Measurements from ENCODE around the gene PID1.

The PID1 gene

DNA sequence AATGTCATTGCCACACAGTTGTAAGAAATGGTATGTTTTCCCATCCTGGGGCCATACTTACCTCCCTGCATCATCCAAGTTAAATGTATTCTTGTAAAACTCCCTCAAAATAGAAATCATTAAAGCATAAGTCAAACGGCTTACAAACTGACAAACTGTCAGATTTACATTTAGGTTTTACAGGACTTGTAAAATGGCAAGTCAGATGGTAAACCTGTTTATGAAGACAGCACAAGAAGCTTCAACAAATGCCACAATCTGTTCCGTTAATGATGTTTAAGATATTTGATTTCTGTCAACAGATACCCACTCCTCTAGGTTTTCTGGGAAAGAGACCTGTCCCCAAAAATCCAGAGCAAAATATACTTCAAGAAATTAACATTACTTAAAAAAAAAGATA lies 197.2 kb downstream of the PID1 start:
- DNase-seq (ENCODE audit: low read depth) = no peak

DNA sequence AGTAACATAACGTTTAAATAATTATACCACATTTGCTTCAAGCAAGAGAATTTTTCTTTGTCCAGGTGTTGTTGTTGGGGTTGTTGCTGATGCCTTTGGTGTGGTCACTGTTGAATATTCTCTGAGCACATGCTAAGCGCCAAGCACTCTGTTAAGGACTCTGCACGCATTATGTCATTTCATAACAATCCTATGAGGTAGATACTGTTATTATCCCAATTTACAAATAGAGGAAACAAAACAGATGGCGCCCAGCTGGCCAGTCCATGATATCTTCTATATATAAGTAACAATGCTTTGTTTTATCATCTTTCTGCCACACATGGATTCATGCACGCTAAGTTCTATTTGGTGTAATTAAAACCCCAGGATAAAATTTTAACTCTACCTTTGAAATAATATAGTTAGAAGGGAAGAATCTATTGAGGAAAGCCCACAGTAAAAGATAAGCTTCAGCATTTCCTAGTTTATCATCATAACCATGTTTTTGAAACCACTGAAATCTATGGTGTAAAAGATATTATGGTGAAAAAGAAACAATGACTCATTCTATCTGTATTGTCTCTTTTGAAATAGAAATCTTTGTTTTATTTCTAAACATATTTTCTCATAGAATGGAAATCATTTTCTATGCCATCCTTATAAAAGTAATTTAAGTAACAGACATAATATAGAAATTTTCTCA lies 199.7 kb downstream of the PID1 start:
- no peak for DNase-seq (ENCODE audit: low read depth)

DNA sequence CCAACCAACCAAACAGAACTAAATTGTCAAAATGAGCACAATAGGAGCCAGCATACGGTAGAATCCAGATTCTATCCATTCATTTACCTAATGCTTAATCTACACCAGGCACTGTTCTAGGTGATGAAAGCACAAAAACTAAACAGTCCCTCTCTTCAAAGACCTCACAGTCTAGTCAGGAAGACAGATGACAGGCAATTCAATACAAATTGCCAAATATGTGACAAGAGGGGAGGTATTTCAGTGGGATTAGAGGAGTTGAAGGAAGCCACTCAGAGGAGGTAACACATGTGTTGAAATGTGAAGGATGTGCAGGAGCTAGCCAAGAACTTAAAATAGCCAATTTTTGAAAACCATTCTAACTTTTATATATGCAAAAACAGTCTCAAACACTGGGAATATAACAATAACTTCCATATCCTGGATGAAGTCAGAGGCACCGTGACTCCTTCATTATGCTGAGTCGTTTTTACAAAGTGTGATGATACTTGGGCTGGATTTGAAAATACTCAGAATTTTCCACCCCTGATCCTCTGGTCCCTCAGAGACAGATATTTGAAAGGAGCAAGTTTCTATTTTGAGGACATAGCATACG lies 204.9 kb downstream of the PID1 start:
- no peak for DNase-seq (ENCODE audit: low read depth)

DNA sequence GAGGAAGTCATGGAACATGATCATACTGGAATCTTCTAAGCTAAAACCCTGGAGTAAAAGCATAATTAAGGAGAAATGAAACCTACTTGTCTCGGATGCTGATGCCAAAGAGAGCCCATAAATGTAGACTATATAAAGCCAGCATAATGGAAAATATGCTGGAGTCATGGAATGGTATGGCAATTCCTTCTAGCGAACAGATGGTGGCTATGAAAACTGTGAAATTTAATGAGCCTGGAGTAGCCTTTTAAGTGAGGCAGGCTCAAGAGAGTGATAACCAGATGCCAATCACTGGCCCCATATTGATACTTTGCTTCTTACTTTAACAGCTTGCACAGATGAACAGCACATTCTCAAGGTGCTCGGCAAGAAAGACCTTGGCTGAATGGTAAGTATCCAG lies 206.3 kb downstream of the PID1 start:
- no peak for DNase-seq (ENCODE audit: low read depth)

DNA sequence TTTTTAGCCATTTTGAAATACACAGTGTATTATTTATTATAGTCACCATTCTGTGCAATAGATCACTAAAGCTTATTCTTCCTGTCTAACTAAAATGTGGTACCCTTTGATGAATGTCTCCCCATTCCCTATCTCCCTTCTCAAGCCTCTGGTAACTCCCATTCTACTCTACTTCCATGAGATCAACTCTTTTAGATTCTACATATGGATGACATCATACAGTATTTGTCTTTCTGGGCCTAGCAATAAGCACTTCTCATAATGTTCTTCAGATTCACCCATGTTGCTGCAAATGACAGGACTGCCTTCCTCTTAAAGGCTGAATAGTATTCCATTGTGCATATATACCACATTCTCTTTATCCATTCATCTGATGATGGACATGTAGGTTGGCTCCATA lies 210.9 kb downstream of the PID1 start:
- no peak for DNase-seq (ENCODE audit: low read depth)

DNA sequence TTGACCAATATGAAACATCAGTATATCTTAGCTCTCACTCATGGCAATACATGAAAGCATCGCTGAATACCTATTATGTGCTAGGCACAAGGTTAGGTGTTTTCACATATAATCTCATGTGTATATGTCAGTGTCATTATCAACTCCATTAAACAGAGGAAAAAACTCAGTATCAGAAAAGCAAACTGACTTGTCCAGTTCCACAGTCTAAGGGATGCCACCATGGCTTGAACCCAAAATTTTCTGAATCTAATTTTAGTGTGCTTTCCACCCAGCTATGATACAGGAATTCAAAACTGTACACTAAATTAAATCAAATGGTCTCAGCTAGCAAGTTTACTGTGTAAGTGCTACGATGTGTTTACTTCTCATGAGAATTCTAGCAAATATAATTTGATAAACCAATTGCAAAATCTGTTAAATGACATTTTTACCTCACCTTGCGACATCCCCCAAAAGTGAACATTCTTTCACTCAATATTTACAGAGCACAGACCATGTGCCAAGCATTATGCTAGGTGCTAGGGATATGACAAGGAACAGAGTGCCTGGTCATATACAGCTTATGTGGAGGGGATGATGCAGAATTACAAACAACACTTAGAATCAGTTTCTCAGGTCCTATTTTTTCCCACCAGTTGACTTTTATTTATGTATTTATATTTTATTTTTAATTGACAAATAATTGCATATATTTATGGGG lies 211.6 kb downstream of the PID1 start:
- no peak for DNase-seq (ENCODE audit: low read depth)

DNA sequence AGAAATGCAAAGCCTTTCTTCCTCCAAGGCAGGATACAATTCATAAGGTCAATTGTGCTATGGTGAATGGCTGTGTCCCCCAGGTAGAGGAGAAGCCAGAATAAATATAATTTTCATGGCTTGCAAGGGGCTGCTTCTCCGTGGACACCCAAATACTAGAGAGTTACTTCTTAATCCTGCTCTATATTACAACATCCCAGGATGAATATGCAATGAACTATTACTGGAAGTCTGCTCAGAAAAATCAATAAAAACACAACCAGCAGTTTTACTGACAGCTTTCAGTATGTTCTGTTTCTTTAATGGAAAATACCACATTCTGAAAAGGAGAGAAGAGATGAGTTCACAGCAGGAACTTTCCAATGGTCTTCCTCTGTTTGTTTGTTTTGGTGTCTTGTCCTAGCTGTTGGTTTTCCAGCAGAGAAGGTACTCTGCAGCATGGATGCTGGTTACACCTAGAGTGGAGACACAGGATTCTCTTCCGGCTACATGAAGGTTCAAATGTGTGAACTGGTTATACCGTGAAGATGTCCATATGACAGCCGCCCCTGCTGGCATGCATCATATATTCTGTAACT lies 213.0 kb downstream of the PID1 start:
- DNase-seq (ENCODE audit: low read depth) = no peak

DNA sequence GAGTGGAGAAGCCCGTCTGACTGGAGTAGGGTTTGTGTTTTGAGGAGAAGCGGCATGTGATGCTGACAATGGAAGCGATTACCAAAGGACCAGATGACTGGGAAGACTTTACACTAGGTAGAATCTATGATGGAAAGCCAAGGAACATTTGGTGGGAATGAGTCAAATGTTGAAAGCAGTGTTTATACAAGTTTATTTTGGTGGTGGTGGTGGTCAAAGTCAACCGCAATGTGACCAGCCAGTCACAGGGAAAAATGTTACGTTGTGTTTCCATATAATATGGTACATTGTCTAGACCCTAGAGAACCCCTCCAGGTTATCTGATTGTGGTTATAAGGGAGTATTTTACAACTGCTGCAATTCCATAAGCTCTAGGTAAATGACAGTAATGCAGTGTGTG lies 216.8 kb downstream of the PID1 start:
- DNase-seq (ENCODE audit: low read depth) = no peak

DNA sequence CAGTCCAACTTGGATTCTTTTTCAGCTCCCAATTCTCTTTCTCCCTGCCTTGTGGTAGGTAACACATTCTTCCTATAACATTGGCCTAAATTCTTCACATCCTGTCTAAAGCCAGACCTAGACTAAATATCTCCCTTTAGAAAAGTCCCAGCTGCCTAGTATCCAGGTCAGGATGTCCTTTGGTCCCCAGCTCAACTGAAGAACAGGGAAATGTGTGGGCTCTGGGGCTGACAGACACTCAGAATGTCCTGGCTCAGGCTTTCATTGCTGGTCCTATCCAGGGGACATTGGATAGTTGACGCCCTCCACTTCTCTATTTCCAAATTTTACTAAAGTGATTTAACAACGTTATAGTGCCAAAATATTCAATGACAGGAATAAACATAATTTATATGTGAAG lies 219.3 kb downstream of the PID1 start:
- DNase-seq (ENCODE audit: low read depth) = no peak

DNA sequence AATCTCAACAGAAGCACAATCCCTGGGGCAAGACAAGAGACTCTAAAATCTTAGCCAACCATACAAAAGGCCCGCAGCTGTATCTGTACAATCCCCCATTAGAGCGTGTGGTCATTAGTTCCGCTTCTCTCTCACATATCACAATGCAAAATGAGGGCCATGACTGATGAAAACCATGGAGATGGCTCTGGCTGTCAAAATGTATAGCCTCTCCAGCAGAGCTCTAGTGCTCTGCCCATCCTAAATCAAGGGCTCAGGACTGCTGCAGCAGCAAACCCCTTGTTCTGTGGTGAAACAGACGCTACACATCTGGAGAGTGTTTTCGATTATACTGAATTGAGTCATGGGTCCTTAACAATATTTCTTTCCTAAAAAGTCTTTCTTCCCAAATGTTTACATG lies 221.0 kb downstream of the PID1 start:
- DNase-seq (ENCODE audit: low read depth) = no peak

DNA sequence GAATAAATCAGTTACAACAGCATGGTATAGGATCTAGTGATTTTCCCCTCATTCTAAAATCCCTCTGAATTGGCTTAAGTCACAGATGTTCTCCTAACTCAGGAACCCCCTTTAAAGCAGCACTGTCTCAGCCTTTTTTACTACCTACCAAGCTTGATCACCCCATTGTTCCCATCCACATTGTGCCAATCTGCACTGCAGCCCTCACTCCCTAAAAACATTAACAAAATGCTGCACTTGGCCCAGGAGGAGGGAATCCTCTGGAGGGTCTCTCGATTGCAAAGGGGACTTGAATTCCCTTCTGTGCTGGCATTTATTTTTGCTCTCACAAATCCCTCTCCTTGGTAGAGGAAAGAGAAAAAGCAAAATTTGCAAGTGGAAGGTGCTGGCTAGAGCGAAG lies 223.0 kb downstream of the PID1 start:
- no peak for DNase-seq (ENCODE audit: low read depth)

DNA sequence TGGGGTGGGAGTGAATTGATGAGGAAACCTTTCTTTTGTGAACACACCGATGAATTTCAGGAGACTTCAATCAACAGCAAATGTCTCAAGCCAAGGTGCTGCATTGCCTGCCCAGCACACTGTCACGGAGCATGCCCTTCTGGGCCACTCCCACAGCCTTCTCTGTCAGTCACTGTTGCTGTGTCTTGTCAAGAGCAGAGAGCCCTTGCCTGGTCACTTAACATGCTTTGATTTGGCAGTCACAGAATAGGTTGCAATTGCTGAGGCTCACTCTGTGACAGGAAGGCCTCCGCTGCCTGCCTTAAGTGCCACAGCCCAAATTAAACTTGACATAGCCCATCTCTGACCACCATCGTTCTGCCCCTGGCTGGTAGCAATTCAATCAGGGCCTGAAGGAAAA lies 225.4 kb downstream of the PID1 start:
- DNase-seq (ENCODE audit: low read depth) = no peak

DNA sequence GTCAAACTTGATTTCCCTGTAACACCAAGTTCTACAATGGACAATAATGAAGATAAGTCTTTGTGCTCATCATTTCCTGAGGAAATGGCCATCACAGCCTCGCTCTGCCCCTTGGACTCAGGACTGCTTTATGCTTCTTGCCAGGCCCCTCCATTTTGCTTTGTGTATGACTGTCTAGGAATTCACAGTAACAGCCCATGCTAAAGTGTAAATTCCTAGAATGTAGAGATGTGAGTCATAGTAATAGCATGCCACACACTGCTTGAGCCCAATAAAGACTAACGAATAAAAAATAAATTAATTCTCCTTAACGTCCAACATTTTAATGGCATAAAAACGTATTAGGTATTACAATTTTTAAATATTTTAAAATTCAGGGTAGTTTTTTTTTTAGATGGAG lies 226.5 kb downstream of the PID1 start:
- DNase-seq (ENCODE audit: low read depth) = no peak

DNA sequence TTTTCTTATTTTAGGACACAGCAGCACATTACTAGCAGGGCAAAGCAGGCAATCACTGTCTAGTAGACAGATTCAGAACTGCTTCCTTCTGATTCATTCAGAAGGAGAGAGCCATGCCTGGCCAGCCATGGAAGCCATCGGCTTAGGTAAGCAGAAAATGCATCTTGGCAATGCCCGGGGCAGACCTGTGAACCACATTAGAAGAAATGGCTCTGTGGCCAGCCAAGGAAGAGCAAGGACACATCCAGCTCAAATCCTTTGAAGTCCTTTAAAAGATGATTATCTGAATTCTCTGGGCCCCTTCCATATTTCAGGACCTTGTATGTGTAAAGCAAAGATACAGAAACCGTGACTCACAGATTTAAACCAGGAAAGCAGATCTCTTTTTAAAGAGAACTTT lies 227.4 kb downstream of the PID1 start:
- DNase-seq (ENCODE audit: low read depth) = no peak

DNA sequence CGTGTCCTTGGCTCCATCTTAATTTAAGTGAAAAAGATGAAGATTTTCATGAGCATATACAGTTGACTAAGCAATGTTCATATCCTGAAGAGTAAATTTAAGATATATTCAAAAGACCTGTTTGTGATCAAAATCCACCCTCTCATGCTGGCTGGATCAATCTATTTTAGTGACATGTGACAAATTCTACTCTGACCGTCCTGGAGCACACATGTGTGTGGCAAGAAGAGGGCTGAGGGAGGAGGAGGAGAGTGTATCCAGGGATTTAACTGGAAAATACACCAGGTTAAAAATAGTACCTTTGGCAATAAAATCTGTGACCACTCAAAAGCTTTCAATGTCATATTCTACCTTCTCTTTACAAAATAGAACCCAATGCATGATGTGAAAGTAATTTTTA lies 228.7 kb downstream of the PID1 start:
- no peak for DNase-seq (ENCODE audit: low read depth)

DNA sequence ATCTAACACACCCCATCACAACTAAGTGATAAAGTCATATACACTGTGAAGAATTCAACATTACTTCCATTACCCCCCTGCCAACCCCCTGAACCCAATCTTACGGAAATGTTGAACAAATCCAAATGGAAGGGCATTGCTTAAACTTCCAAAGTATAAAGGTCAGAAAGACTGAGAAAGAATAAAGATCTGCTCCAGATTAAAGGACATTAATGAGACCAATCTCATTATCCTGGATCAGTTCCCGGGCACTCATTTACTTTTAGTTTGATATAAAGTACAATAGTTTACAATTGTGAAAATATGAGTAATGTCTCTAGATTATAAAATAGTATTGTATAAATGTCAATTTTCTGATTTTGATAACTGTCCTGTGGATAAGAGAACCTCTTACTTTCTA lies 229.4 kb downstream of the PID1 start:
- DNase-seq (ENCODE audit: low read depth) = no peak

DNA sequence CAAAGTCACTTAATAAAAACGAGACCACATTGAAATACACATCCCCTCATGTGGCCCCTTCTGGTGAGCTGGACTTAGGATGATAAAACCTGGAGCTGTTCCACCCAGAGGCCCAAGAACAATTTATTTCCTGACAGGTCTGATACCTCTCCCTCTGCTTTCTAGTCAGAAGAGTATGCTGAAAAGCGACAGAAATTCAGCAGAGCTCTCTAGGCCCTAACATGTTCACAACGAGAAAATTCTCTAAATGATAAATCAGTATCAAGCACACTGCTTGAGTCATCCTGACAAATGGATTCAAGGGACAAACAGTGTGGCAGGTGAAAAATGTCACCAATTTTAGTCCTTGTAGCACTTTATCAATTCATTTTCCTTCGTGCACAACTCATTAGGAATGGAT lies 233.5 kb downstream of the PID1 start:
- no peak for DNase-seq (ENCODE audit: low read depth)

DNA sequence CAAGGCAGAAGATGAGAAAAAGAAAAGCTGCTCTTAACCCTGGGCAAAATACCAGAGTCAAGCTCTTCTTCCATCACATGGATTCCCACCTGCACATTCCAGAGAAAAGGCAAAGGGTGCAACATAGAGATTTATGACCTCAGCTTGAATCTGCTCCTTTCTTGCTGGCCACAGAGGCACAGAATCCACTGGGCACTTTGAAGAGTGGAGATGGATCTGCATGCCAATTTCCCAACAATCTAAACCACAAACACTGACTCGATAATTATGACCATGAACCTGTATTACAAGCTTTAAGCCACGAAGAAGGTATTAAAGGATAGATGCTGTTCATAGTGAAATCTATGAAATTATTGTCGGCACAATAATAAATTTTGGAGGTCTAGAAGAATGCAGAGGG lies 237.3 kb downstream of the PID1 start:
- no peak for DNase-seq (ENCODE audit: low read depth)

DNA sequence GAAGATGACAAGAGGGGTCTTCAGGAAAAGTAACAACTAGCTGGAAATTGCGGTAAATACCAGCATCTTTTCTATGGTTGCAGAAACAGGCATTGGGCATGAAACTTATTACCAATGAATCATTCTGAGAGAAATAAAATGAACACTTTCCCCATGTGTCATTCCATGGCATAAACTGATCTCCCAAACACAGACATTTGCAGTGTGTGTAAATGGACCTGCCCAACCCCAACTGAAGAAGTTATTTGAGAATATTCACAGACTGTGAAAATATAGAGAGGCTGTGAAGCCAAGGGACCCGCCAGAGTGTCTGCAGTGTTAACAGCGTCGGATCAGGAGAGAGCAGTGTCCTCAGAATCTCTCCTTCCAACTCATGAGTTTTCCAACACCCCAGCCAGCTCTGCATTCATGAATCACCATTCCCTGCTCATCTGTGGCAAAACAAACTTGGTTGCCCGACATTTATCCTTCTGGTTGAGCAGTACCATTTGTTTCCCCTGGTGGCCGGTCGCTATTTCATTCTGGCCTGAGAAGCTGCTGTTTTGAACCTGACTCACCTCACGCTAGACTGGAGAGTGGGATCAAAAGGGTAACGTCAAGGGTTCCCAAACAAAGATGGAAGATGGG lies 238.4 kb downstream of the PID1 start:
- no peak for DNase-seq (ENCODE audit: low read depth)

DNA sequence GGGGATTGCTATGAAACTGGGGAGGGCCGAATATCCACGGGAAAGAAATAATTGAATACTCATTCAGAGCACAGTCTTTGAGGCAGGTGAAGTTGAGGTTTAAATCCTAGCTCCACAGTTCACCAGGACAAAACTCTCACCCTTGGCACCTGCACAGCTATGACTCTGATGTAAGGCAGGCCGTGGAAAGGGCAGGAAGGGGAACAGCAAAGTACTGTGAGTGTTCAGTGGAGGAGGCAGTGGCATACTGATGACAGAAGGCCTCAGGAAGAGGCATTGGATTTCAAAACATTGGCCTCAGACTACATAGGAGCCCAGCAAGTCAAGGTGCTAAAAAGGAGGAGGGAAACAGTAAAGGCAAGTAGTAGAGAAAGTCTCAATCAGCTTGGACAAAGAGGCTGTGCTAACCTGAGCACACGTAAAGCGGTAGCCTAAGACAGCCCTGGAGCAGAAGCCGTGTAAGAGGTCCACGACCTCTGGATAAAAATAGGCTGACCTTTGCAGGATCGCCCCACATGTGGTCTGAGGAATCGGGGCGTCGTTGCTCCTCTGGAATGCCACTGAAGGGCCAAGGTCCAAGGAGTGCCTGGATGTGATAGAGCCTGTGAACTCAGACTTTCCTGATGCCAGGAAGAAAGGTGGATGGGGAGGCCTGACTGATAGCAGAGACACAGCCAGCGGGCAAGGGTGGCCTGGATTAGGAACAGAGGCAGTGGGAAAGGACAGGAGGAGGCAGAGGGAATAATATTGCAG lies 243.6 kb downstream of the PID1 start:
- no peak for DNase-seq (ENCODE audit: low read depth)

DNA sequence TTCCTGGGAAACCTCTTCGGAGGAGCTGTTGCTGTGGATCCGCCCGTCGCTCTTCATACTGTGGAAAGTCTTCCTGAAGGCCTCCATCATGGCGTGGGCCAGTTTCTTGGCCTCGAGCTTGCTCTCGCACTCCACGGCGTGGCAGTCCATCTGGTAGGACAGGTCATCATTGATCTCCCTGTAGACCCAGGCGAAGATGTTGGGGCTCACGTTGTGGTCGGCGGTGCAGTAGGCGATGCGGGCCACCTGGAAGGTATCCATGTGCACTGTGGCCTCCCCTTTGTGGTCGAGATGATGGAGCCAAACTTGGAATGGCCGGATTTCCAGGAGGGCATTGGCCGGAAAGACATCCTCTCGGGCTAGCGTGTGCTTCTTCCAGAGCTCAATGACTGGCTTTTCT lies 245.4 kb downstream of the PID1 start:
- no peak for DNase-seq (ENCODE audit: low read depth)

DNA sequence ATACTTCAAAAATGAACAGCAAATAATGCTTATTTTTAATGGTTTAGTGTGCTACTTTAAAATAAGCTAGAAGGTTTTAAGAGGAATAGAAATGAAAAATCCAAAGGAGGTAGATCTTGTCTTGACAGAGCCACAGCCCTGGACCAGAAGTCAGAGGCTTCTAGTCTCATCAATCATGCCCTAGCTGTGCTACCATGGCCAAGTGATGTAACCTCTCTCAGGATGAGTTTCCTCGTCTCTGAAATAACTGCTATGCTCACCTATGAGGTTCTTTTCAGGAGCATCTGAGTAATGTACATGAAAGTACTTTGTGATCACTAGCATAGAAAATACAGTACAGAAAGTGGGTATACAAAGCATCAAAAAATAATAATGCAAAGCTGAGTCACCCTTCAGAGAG lies 248.4 kb downstream of the PID1 start:
- DNase-seq (ENCODE audit: low read depth) = no peak
